B cell (primary cell): ENCODE measurements around the gene PARD3. TPM values are rescaled to one million over a fixed set of nuclear protein-coding genes. Genes with fewer than 3 reads are reported as not detected.

Experiments
- ATAC-seq: fragments of 200-7000 bp; cut with Tn5 transposase; one replicate; pipeline ENCODE4 v1.10.0; 2021; ENCODE audit warnings: low read depth, mild to moderate bottlenecking, moderate number of reproducible peaks, moderate library complexity
- CTCF ChIA-PET: fragments of 350-600 bp; sonication (Branson Sonifier 250); formaldehyde crosslinking; loops from one replicate; lab custom pipeline; 2021; ENCODE audit warnings: antibody characterized with exemption, inconsistent platforms; lab: Charles Lee
- POLR2A ChIA-PET: fragments of 350-600 bp; sonication (Branson Sonifier 250); formaldehyde crosslinking; loops from one replicate; lab custom pipeline; 2021; ENCODE audit warnings: antibody characterized with exemption; lab: Charles Lee
- DNase-seq: peaks from one replicate; pipeline ENCODE4 v3.0.0; 2013
- H2AFZ ChIP-seq: 2 replicates; pipeline ENCODE4 v1.6.1; 2012; ENCODE audit warnings: mild to moderate bottlenecking, low read depth, low read length; ENCODE audit not compliant: insufficient read depth, poor library complexity, severe bottlenecking
- H3K27ac ChIP-seq, 2 donors: 1 replicate in 1 of 2; 2 replicates in 1 of 2; pipeline ENCODE4 v1.5.1; 2012 to 2013; ENCODE audit warnings: low read length in 2 of 2, mild to moderate bottlenecking in 2 of 2, moderate library complexity in 1 of 2
- H3K27me3 ChIP-seq, 4 experiments: fragments of 200-600 bp in 1 of 4; sonication (generic) in 1 of 4; replicated peaks in 1 of 4; 1 replicate in 2 of 4; 2 replicates in 2 of 4; pipeline versions ENCODE4 v1.6.1 to v1.7.0; 2013 to 2016; ENCODE audit warnings: low read length in 3 of 4, mild to moderate bottlenecking in 2 of 4, mixed read lengths in 1 of 4, moderate library complexity in 1 of 4; ENCODE audit not compliant: insufficient read depth in 4 of 4, control insufficient read depth in 3 of 4; ENCODE audit errors: control extremely low read depth in 1 of 4
- H3K36me3 ChIP-seq, 2 experiments: replicated peaks in 1 of 2; 1 replicate in 1 of 2; 2 replicates in 1 of 2; pipeline versions ENCODE4 v1.6.1 to v1.7.1; 2013; ENCODE audit warnings: low read length in 1 of 2; ENCODE audit not compliant: insufficient read depth in 2 of 2, control insufficient read depth in 1 of 2; ENCODE audit errors: control extremely low read depth in 1 of 2, extremely low read depth in 1 of 2
- H3K4me1 ChIP-seq, 2 donors: fragments of 200-600 bp in 1 of 2; sonication (generic) in 1 of 2; 1 replicate in 1 of 2; 2 replicates in 1 of 2; pipeline versions ENCODE4 v1.5.1 to v1.6.1; 2013 to 2017; ENCODE audit warnings: low read length in 2 of 2; ENCODE audit not compliant: control insufficient read depth in 2 of 2, insufficient read depth in 2 of 2
- H3K4me2 ChIP-seq: replicated peaks from 2 replicates; pipeline ENCODE3; 2012; ENCODE audit warnings: mild to moderate bottlenecking, low read depth, low read length; ENCODE audit not compliant: poor library complexity, severe bottlenecking
- H3K4me3 ChIP-seq, 5 experiments: fragments of 200-600 bp in 1 of 5; sonication (generic) in 1 of 5; 1 replicate in 3 of 5; 2 replicates in 2 of 5; pipeline versions ENCODE4 v1.5.1 to v1.7.0; 2011 to 2016; ENCODE audit warnings: low read length in 4 of 5, mild to moderate bottlenecking in 4 of 5, low read depth in 2 of 5, control low read depth in 1 of 5, moderate library complexity in 1 of 5; ENCODE audit not compliant: insufficient read depth in 1 of 5; ENCODE audit errors: control extremely low read depth in 1 of 5, extremely low read depth in 1 of 5
- H3K79me2 ChIP-seq: fragments of 200-600 bp; sonication (generic); one replicate; pipeline ENCODE4 v1.6.0; 2016; ENCODE audit warnings: low read length; ENCODE audit not compliant: control insufficient read depth, insufficient read depth
- H3K9ac ChIP-seq: fragments of 200-600 bp; sonication (generic); 2 replicates; pipeline ENCODE4 v1.6.1; 2017; ENCODE audit warnings: mild to moderate bottlenecking, low read length, moderate library complexity
- H3K9me3 ChIP-seq, 3 donors: one replicate each; pipeline versions ENCODE4 v1.6.1 to v1.7.1; 2013; ENCODE audit warnings: low read length in 2 of 3; ENCODE audit not compliant: control insufficient read depth in 2 of 3, insufficient read depth in 1 of 3; ENCODE audit errors: control extremely low read depth in 1 of 3
- H4K20me1 ChIP-seq: 2 replicates; pipeline ENCODE4 v1.6.0; 2012; ENCODE audit warnings: mild to moderate bottlenecking, low read length; ENCODE audit not compliant: insufficient read depth, control insufficient read depth, poor library complexity, severe bottlenecking
- H3K27ac Mint-ChIP-seq: one replicate; pipeline ENCODE4 v1.8.0; 2021; ENCODE audit warnings: mixed read lengths
- H3K27me3 Mint-ChIP-seq: one replicate; pipeline ENCODE4 v1.8.0; 2021; ENCODE audit warnings: mixed read lengths
- H3K4me1 Mint-ChIP-seq: one replicate; pipeline ENCODE4 v1.8.0; 2021; ENCODE audit warnings: mixed read lengths
- H3K4me3 Mint-ChIP-seq: one replicate; pipeline ENCODE4 v1.8.0; 2021; ENCODE audit warnings: mixed read lengths
- H3K9me3 Mint-ChIP-seq: one replicate; pipeline ENCODE4 v1.8.0; 2022; ENCODE audit warnings: mixed read lengths; ENCODE audit not compliant: insufficient read depth
- CTCF ChIP-seq: fragments of 200-600 bp; IDR thresholded peaks from one replicate; pipeline ENCODE4 v1.8.0; 2022; ENCODE audit warnings: antibody characterized with exemption, mild to moderate bottlenecking
- EZH2 ChIP-seq: IDR thresholded peaks from 2 replicates; pipeline ENCODE4 v1.6.1; 2012; ENCODE audit warnings: borderline replicate concordance, low read depth, mild to moderate bottlenecking, moderate library complexity, low read length; ENCODE audit not compliant: insufficient read depth, poor library complexity, severe bottlenecking
- WGBS: methylation state at CpG from one replicate; pipeline ENCODE4 v1.1.5; 2013; ENCODE audit warnings: missing lambda C conversion rate; ENCODE audit not compliant: insufficient coverage; 5-methylcytosine and 5-hydroxymethylcytosine counted together
- intact Hi-C: fragments of 100-400 bp; cut with micrococcal nuclease; formaldehyde crosslinking; loops from one replicate; pipeline ENCODE4 v1.10.0; 2022
- polyA plus RNA-seq: library from polyadenylated mRNA; depleted of rRNA; stranded (reverse); fragments of >200 nt; gene quantifications from 2 replicates; pipeline ENCODE4 v1.2.3, GENCODE V29; 2012
- total RNA-seq, 2 donors: library from RNA; stranded (reverse); fragments of 120-200 nt in 1 of 2; gene quantifications; 1 replicate in 1 of 2; 2 replicates in 1 of 2; pipeline versions ENCODE4 v1.2.3 to v1.2.4, GENCODE V29; 2013 to 2022

Gene PARD3
- total and polyA plus RNA-seq, 2 donors (not counting 1 experiment from before 2014, with no cell fraction given), result not detected

GRCh38 chr10:34590793-34591192, 224.3 kb downstream of the PARD3 start:
- no peaks in the 10 kb centered on the region for H3K9me3 Mint-ChIP-seq
- Histone ChIP-seq H3K27ac (no peak overlapping the region), H3K27me3 (no peaks in the 10 kb centered on the region), H3K4me1 (no peaks in the 10 kb centered on the region), H3K4me3 (no peak overlapping the region), H2AFZ (no peak overlapping the region), H3K36me3 (no peaks in the 10 kb centered on the region), H4K20me1 (no peaks in the 10 kb centered on the region), H3K4me2 (no peak overlapping the region), H3K79me2 (no peaks in the 10 kb centered on the region), H3K9me3 (no peaks in the 10 kb centered on the region), H3K9ac (no peak overlapping the region)
- DNase-seq (no peak), ATAC-seq (no peak)
- no peak for TF ChIP-seq EZH2
- TF ChIP-seq CTCF, result no peak
- ChIA-PET POLR2A (no interaction called here), CTCF (no interaction called here)
- H3K4me3 Mint-ChIP-seq, result no peak overlapping the region
- H3K4me1 Mint-ChIP-seq, result no peaks in the 10 kb centered on the region
- intact Hi-C loops, result no loop called here
- 78% methylated on average over 4 of the region's 5 CpGs for WGBS
- no peak overlapping the region for H3K27ac Mint-ChIP-seq
- H3K27me3 Mint-ChIP-seq, result no peaks in the 10 kb centered on the region

- intact Hi-C loops, result no loop called here
- no peaks in the 10 kb centered on the region for H3K9me3 Mint-ChIP-seq
- H3K27ac Mint-ChIP-seq, result no peak overlapping the region
- no CpG with 5 or more reads among the region's 3 CpGs for WGBS
- H3K4me3 Mint-ChIP-seq, result no peak overlapping the region
- no peaks in the 10 kb centered on the region for H3K9me3 ChIP-seq
- no peak for TF ChIP-seq EZH2
- no peak for TF ChIP-seq CTCF
- H3K27me3 Mint-ChIP-seq, result no peaks in the 10 kb centered on the region
- no peak overlapping the region for H3K4me2 ChIP-seq
- no peaks in the 10 kb centered on the region for H3K36me3 ChIP-seq
- no peaks in the 10 kb centered on the region for H3K27me3 ChIP-seq
- H3K4me1 ChIP-seq, result no peaks in the 10 kb centered on the region
- ATAC-seq (no peak), DNase-seq (no peak)
- CTCF ChIA-PET, result no interaction called here
- H2AFZ ChIP-seq, result no peak overlapping the region
- H3K4me3 ChIP-seq, result no peak overlapping the region
- H3K9ac ChIP-seq, result no peak overlapping the region
- H4K20me1 ChIP-seq, result no peaks in the 10 kb centered on the region
- no peaks in the 10 kb centered on the region for H3K79me2 ChIP-seq
- no peak overlapping the region for H3K27ac ChIP-seq
- H3K4me1 Mint-ChIP-seq, result no peaks in the 10 kb centered on the region
- POLR2A ChIA-PET, result no interaction called here
These were observed 225.8 kb downstream of the PARD3 start for GRCh38 chr10:34589275-34589674.
